Measurements from ENCODE around the gene QPCT.

GRCh38 chr2:37392428-37392827 is 48.0 kb downstream of the QPCT start:
- no peak for TF ChIP-seq EZH2 (IDR thresholded peaks at IDR 0.05; ENCODE audit: insufficient read depth, poor library complexity, severe bottlenecking)
- no peak for TF ChIP-seq EZH2phosphoT487 (IDR thresholded peaks at IDR 0.05; ENCODE audit: insufficient read depth, low read depth)

Data from GM23248 (cell line).